ENCODE data around the gene INPP1. TPM values are rescaled to one million over a fixed set of nuclear protein-coding genes. Genes with fewer than 3 reads are reported as not detected.
"Not testable (repeated sequence)": the region's sequence is repeated elsewhere in the genome, so short reads cannot be mapped to it uniquely, and the experiment has no call there.

INPP1 gene
- total RNA-seq, 2 donors from 2014 or later = 1.7 to 3.5 TPM

DNA sequence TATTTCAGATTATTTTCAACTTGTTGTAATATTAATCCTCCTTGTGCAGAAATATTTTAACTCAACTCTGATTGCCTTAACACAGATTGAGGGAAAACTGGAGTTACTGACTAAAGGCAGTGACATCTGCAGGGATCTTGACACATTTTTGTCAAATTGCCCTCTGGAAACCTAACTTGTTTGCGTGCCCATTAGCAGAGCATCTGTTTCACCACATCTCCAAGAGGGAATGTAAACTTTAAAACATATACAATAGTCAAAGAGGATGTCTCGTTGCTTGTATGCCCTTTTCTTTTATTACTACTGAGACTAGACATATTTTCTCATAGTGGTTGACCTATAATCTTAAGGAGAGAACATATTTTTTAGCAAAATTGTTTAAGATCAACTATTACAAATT is 14.2 kb downstream of the INPP1 start:
- Histone ChIP-seq H3K27ac (ENCODE audit: low read depth, low read length) (no peak overlapping the region), H3K27me3 (ENCODE audit: control insufficient read depth, insufficient read depth, low read length, poor library complexity, severe bottlenecking) (no peaks in the 10 kb centered on the region), H3K9ac (ENCODE audit: extremely low read depth, low read length, poor library complexity, severe bottlenecking) (no peak overlapping the region), H3K9me3 (ENCODE audit: control insufficient read depth, low read length) (no peaks in the 10 kb centered on the region), H3K4me3 (ENCODE audit: low read length) (no peak overlapping the region), H3K36me3 (ENCODE audit: control insufficient read depth, insufficient read depth, low read length) (no peaks in the 10 kb centered on the region), H3K4me1 (ENCODE audit: control insufficient read depth, insufficient read depth, low read length) (peaks cover 7% of the 10 kb centered on the region)
- H3K27ac Mint-ChIP-seq = no peak overlapping the region
- WGBS, 2 experiments (ENCODE audit: insufficient coverage in 1 of 2, insufficient read length in 1 of 2) = 55 to 81% methylated on average over 2 of the region's 2 CpGs
- no peak overlapping the region for H3K4me3 Mint-ChIP-seq
- H3K4me1 Mint-ChIP-seq = peaks cover 19% of the 10 kb centered on the region
- no peaks in the 10 kb centered on the region for H3K36me3 Mint-ChIP-seq (ENCODE audit: low read depth)
- H3K9me3 Mint-ChIP-seq = no peaks in the 10 kb centered on the region
- no peaks in the 10 kb centered on the region for H3K27me3 Mint-ChIP-seq (ENCODE audit: insufficient read depth)
- TF ChIP-seq, protein P1, sequence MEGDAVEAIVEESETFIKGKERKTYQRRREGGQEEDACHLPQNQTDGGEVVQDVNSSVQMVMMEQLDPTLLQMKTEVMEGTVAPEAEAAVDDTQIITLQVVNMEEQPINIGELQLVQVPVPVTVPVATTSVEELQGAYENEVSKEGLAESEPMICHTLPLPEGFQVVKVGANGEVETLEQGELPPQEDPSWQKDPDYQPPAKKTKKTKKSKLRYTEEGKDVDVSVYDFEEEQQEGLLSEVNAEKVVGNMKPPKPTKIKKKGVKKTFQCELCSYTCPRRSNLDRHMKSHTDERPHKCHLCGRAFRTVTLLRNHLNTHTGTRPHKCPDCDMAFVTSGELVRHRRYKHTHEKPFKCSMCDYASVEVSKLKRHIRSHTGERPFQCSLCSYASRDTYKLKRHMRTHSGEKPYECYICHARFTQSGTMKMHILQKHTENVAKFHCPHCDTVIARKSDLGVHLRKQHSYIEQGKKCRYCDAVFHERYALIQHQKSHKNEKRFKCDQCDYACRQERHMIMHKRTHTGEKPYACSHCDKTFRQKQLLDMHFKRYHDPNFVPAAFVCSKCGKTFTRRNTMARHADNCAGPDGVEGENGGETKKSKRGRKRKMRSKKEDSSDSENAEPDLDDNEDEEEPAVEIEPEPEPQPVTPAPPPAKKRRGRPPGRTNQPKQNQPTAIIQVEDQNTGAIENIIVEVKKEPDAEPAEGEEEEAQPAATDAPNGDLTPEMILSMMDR (conservative IDR thresholded peaks at IDR 0.05) = no peak
- no peak for DNase-seq

DNA sequence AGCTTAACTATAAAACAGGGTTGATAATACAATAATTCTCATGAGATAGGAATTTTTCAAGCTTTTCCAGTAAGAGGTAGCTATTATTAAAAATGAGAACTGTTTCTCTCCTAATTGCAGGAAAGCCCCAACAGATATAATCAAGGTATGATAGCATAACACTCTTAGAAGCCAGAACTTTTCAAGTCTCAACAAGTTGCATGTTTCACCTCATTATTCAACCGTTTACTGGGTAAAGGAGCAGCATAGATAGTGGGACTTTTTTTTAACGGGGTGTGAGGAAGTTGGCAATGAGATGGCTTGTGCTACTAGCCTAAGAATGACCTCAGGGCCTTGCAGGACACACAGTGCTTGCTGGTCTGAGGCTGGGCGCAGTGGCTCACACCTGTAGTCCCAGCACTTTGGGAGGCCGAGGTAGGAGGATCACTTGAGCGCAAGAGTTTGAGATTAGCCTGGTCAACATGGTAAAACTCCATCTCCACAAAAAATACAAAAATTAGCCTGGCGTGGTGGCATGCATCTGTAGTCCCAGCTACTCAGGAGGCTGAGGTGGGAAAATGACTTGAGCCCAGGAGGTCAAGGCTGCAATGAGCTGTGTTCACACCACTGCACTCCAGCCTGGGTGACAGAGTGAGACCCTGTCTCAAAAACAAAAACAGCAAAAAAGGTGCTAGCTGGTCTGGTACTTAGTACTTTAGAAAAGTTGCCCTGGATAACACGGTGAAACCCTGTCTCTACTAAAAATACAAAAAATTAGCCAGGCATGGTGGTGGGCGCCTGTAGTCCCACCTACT is 15.5 kb downstream of the INPP1 start:
- H3K4me1 Mint-ChIP-seq = peaks cover 12% of the 10 kb centered on the region
- not testable (repeated sequence) for H3K27ac ChIP-seq (ENCODE audit: low read depth, low read length); DNase-seq; H3K4me3 Mint-ChIP-seq; H3K9me3 Mint-ChIP-seq; H3K27ac Mint-ChIP-seq; H3K9me3 ChIP-seq (ENCODE audit: control insufficient read depth, low read length); H3K27me3 Mint-ChIP-seq (ENCODE audit: insufficient read depth); H3K36me3 ChIP-seq (ENCODE audit: control insufficient read depth, insufficient read depth, low read length); H3K36me3 Mint-ChIP-seq (ENCODE audit: low read depth); H3K9ac ChIP-seq (ENCODE audit: extremely low read depth, low read length, poor library complexity, severe bottlenecking); H3K4me3 ChIP-seq (ENCODE audit: low read length); H3K4me1 ChIP-seq (ENCODE audit: control insufficient read depth, insufficient read depth, low read length); H3K27me3 ChIP-seq (ENCODE audit: control insufficient read depth, insufficient read depth, low read length, poor library complexity, severe bottlenecking)
- WGBS, 2 experiments (ENCODE audit: insufficient coverage in 1 of 2, insufficient read length in 1 of 2) = 88 to 95% methylated on average over 6 to 8 of the region's 8 CpGs

DNA sequence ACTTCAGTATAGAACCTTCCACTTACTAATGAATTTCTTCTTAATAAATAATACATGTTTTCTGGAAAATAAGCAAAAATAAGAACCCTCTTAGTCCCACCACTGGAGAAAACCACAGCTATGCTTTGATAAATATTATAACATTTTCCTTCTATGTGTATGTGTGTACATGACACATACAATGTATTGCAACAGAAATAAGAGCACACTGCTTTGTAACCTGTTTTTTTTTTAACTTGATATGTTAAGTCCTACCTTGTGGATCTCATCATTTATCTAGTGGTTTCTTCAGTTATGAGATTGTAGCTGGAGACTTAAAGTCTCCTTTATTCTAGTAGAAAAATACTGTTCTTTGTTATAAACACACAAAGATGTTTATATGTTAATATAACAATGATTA is 17.2 kb downstream of the INPP1 start:
- H3K9ac ChIP-seq (ENCODE audit: extremely low read depth, low read length, poor library complexity, severe bottlenecking) = no peak overlapping the region
- H3K36me3 ChIP-seq (ENCODE audit: control insufficient read depth, insufficient read depth, low read length) = no peaks in the 10 kb centered on the region
- Mint-ChIP-seq H3K27ac (no peak overlapping the region), H3K27me3 (ENCODE audit: insufficient read depth) (no peaks in the 10 kb centered on the region), H3K36me3 (ENCODE audit: low read depth) (no peaks in the 10 kb centered on the region), H3K4me1 (peaks cover 5% of the 10 kb centered on the region), H3K9me3 (no peaks in the 10 kb centered on the region), H3K4me3 (no peak overlapping the region)
- H3K27me3 ChIP-seq (ENCODE audit: control insufficient read depth, insufficient read depth, low read length, poor library complexity, severe bottlenecking) = no peaks in the 10 kb centered on the region
- no peak for DNase-seq
- H3K4me1 ChIP-seq (ENCODE audit: control insufficient read depth, insufficient read depth, low read length) = no peaks in the 10 kb centered on the region
- H3K9me3 ChIP-seq (ENCODE audit: control insufficient read depth, low read length) = no peaks in the 10 kb centered on the region
- no peak overlapping the region for H3K27ac ChIP-seq (ENCODE audit: low read depth, low read length)
- TF ChIP-seq, protein P1 (conservative IDR thresholded peaks at IDR 0.05) = no peak
- no peak overlapping the region for H3K4me3 ChIP-seq (ENCODE audit: low read length)

DNA sequence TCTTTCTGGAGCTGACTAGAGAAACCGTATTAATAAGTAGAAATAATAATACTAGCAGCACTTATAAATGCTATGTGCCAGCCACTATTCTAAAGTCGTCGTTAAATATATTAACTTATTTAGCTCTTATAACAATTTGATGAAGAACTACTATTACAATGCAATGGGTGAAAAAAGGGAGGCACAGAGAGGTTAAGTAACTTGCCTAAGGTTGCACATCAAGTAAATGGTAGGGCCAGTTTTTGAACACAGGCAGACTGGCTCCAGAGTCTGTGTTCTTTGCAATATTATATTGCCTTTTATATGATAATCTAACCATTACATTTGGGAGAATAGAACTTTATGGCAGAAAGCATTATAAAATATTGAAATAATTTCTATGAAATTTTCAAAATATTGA is 17.6 kb downstream of the INPP1 start:
- H3K27ac ChIP-seq (ENCODE audit: low read depth, low read length) = no peak overlapping the region
- WGBS, 2 experiments (ENCODE audit: insufficient coverage in 1 of 2, insufficient read length in 1 of 2) = 88% methylated on average over 3 of the region's 3 CpGs; no CpG with 5 or more reads in 1 of the 2 experiments
- H3K9me3 ChIP-seq (ENCODE audit: control insufficient read depth, low read length) = no peaks in the 10 kb centered on the region
- no peak overlapping the region for H3K27ac Mint-ChIP-seq
- DNase-seq = no peak
- H3K36me3 ChIP-seq (ENCODE audit: control insufficient read depth, insufficient read depth, low read length) = no peaks in the 10 kb centered on the region
- peaks cover under 1% of the 10 kb centered on the region for H3K27me3 ChIP-seq (ENCODE audit: control insufficient read depth, insufficient read depth, low read length, poor library complexity, severe bottlenecking)
- H3K27me3 Mint-ChIP-seq (ENCODE audit: insufficient read depth) = no peaks in the 10 kb centered on the region
- no peak overlapping the region for H3K4me3 Mint-ChIP-seq
- H3K4me1 Mint-ChIP-seq = peaks cover 4% of the 10 kb centered on the region
- H3K4me3 ChIP-seq (ENCODE audit: low read length) = no peak overlapping the region
- no peak overlapping the region for H3K9ac ChIP-seq (ENCODE audit: extremely low read depth, low read length, poor library complexity, severe bottlenecking)
- no peaks in the 10 kb centered on the region for H3K9me3 Mint-ChIP-seq
- H3K4me1 ChIP-seq (ENCODE audit: control insufficient read depth, insufficient read depth, low read length) = no peaks in the 10 kb centered on the region
- no peaks in the 10 kb centered on the region for H3K36me3 Mint-ChIP-seq (ENCODE audit: low read depth)
- TF ChIP-seq, protein P1 (conservative IDR thresholded peaks at IDR 0.05) = no peak

All from endodermal cell (in vitro differentiated cells).